GM08714 (cell line): ENCODE results near the gene AIM2.
"Not testable (repeated sequence)": the region's sequence is repeated elsewhere in the genome, so short reads cannot be mapped to it uniquely, and the experiment has no call there.

Experiments used
- H3K4me3 ChIP-seq: fragments of 200-500 bp; sonication (Bioruptor generic); 2 replicates; pipeline ENCODE4 v1.5.1; 2014; ENCODE audit warnings: mild to moderate bottlenecking, low read length, inconsistent platforms
- ZNF274 ChIP-seq: IDR thresholded peaks from 2 replicates; pipeline ENCODE4 v1.6.1; 2012; ENCODE audit warnings: mild to moderate bottlenecking, low read depth, low read length

Gene AIM2

GRCh38 chr1:159076438-159077119 lies at the start of gene AIM2:
Gene AIM2, minus strand, starts transcription at chr1:159076766. Its CDS starts 3,267 bp downstream, at chr1:159073499.
- TF ChIP-seq ZNF274 = no peak
- peak within 1 kb of the TSS; percentile 58; the same call in 1 of the 2 replicates for H3K4me3 ChIP-seq

GRCh38 chr1:159123587-159123986 lies 47.0 kb upstream of the AIM2 start:
- no peak overlapping the region for H3K4me3 ChIP-seq
- no peak for TF ChIP-seq ZNF274

- TF ChIP-seq ZNF274 = no peak
- H3K4me3 ChIP-seq = no peak overlapping the region
Observed at GRCh38 chr1:159122005-159122621, 45.5 kb upstream of the AIM2 start.

GRCh38 chr1:159121526-159121925 lies 45.0 kb upstream of the AIM2 start:
- no peak overlapping the region for H3K4me3 ChIP-seq
- no peak for TF ChIP-seq ZNF274

GRCh38 chr1:159120317-159120716 lies 43.8 kb upstream of the AIM2 start:
- H3K4me3 ChIP-seq = no peak overlapping the region
- TF ChIP-seq ZNF274 = no peak

- no peak for TF ChIP-seq ZNF274
- no peak overlapping the region for H3K4me3 ChIP-seq
Observed at GRCh38 chr1:159113596-159114433, 37.2 kb upstream of the AIM2 start.

GRCh38 chr1:159103021-159103420 lies 26.5 kb upstream of the AIM2 start:
- H3K4me3 ChIP-seq = not testable (repeated sequence)

- TF ChIP-seq ZNF274 = no peak
- H3K4me3 ChIP-seq = no peak overlapping the region
Observed at GRCh38 chr1:159100589-159100988, 24.0 kb upstream of the AIM2 start.

GRCh38 chr1:159098596-159098995 lies 22.0 kb upstream of the AIM2 start:
- no peak overlapping the region for H3K4me3 ChIP-seq
- no peak for TF ChIP-seq ZNF274

GRCh38 chr1:159092036-159092760 lies 15.6 kb upstream of the AIM2 start:
- no peak for TF ChIP-seq ZNF274
- no peak overlapping the region for H3K4me3 ChIP-seq

- TF ChIP-seq ZNF274 = no peak
Observed at GRCh38 chr1:159091607-159092031, 15.1 kb upstream of the AIM2 start.

GRCh38 chr1:159091180-159091560 lies 14.6 kb upstream of the AIM2 start:
- no peak overlapping the region for H3K4me3 ChIP-seq

More at GRCh38 chr1:159091607-159092031, 15.1 kb upstream of the AIM2 start:
- H3K4me3 ChIP-seq = no peak overlapping the region

GRCh38 chr1:159090286-159091179 lies 14.0 kb upstream of the AIM2 start:
- H3K4me3 ChIP-seq = no peak overlapping the region
- TF ChIP-seq ZNF274 = no peak

More at GRCh38 chr1:159091180-159091560, 14.6 kb upstream of the AIM2 start:
- no peak for TF ChIP-seq ZNF274
